Chondrocyte (in vitro differentiated cells): Measurements from ENCODE around the gene CAPRIN1. TPM values are rescaled to one million over a fixed set of nuclear protein-coding genes. Genes with fewer than 3 reads are reported as not detected.
A peak's percentile ranks its signal among the peaks of the same experiment; 100 is the strongest.

Experiments
- DNase-seq: peaks from one replicate; pipeline ENCODE4 v3.0.0; 2021; ENCODE audit warnings: mixed read lengths, low spot score
- H3K27ac Mint-ChIP-seq: one replicate; pipeline ENCODE4 v1.8.0; 2021; ENCODE audit warnings: mild to moderate bottlenecking, moderate library complexity, mixed read lengths; ENCODE audit not compliant: unreplicated experiment
- H3K27me3 Mint-ChIP-seq: 2 replicates; pipeline ENCODE4 v1.8.0; 2021; ENCODE audit warnings: low read depth, mixed read lengths
- H3K36me3 Mint-ChIP-seq: 2 replicates; pipeline ENCODE4 v1.8.0; 2021; ENCODE audit warnings: low read depth, mixed read lengths
- H3K4me1 Mint-ChIP-seq: 2 replicates; pipeline ENCODE4 v1.8.0; 2021; ENCODE audit warnings: low read depth, mild to moderate bottlenecking, mixed read lengths
- H3K4me3 Mint-ChIP-seq: one replicate; pipeline ENCODE4 v1.8.0; 2021; ENCODE audit warnings: mild to moderate bottlenecking, moderate library complexity, mixed read lengths; ENCODE audit not compliant: unreplicated experiment
- H3K9me3 Mint-ChIP-seq: 2 replicates; pipeline ENCODE4 v1.8.0; 2021; ENCODE audit warnings: low read depth, mixed read lengths
- total RNA-seq: library from RNA; stranded (reverse); gene quantifications from 3 replicates; pipeline ENCODE4 v1.2.1, GENCODE V29; 2021
- TF ChIP-seq, protein P1 (sequence below): fragments of 200-600 bp; sonication (generic); IDR thresholded peaks from 2 replicates; pipeline ENCODE4 v1.5.0; 2021; ENCODE audit warnings: antibody characterized with exemption, mild to moderate bottlenecking, moderate library complexity

The CAPRIN1 gene
- total RNA-seq, 1 donor from 2014 or later, result 197 TPM

DNA sequence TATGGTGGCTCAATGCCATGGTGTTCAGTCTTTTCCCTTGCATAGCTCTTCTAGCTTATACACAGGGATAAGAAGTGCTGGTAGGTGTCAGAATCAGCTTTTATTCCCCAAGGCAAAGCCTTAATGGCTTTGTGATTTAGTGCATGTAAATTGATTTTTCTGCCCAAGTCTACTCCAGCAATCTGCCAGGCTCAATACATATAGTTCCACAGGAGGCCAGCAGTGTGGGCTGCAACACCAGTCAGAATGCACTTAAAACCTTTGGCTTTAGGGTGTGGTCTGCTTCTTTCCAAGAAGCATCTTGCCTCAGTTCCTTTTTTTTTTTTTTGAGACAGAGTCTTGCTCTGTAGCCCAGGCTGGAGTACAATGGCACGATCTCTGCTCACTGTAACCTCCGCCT lies 14.5 kb upstream of the CAPRIN1 start:
- DNase-seq, result no peak
- Mint-ChIP-seq H3K27me3 (no peaks in the 10 kb centered on the region), H3K27ac (no peak overlapping the region), H3K36me3 (no peaks in the 10 kb centered on the region), H3K4me1 (no peaks in the 10 kb centered on the region), H3K9me3 (peaks cover 3% of the 10 kb centered on the region), H3K4me3 (no peak overlapping the region)
- TF ChIP-seq, protein P1, sequence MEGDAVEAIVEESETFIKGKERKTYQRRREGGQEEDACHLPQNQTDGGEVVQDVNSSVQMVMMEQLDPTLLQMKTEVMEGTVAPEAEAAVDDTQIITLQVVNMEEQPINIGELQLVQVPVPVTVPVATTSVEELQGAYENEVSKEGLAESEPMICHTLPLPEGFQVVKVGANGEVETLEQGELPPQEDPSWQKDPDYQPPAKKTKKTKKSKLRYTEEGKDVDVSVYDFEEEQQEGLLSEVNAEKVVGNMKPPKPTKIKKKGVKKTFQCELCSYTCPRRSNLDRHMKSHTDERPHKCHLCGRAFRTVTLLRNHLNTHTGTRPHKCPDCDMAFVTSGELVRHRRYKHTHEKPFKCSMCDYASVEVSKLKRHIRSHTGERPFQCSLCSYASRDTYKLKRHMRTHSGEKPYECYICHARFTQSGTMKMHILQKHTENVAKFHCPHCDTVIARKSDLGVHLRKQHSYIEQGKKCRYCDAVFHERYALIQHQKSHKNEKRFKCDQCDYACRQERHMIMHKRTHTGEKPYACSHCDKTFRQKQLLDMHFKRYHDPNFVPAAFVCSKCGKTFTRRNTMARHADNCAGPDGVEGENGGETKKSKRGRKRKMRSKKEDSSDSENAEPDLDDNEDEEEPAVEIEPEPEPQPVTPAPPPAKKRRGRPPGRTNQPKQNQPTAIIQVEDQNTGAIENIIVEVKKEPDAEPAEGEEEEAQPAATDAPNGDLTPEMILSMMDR, result no peak

DNA sequence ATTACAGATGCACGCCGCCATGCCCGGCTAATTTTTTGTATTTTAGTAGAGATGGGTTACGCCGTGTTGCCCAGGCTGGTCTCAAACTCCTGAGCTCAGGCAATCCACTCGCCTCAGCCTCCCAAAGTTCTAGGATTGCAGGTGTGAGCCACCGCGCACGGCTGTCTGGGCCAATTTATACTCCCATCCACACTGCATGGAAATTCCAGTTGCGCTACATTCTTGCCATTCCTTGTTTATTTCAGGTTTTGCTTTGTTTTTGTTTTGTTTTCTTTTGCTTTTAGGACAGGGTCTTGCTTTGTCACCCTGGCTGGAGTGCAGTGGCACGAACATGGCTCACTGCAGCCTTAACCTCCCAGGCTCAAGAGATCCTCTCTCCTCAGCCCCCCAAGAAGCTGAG lies 11.0 kb upstream of the CAPRIN1 start:
- DNase-seq, result no peak
- no peak overlapping the region for H3K27ac Mint-ChIP-seq

DNA sequence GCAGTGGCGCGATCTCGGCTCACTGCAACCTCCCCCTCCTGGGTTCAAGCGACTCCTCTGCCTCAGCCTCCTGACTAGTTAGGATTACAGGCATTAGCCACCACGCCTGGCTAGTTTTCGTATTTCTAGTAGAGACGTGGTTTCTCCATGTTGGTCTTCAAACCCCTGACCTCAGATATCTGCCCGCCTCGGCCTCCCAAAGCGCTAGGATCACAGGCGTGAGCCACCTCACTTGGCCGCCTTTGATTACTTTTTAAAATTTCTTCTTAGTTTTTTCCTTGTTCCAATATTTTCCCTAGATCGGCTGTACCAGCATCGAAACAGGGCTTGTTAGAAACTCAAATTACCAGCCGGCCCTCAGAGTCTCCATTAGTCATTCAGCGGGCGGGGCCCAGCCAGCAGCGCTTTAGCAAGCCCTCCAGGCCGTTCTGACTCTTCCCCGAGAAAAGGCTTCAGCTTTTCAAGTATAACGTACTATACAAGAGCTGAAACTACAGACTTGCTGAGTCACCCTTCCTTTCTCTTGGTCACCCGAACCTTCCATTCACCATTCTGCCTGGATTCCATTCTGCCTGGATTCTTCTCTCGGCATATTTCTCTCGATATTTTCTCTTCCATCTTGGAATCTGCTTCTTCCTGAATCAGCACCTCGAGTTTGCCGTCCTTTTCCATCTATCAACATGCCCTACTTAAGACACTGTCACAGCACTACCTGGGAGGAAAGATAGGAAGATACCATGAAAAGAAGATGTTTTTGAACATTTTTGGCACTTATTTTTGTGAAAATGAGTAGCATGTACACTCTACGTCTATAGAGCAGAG lies 6.7 kb upstream of the CAPRIN1 start:
- Mint-ChIP-seq H3K9me3 (no peaks in the 10 kb centered on the region), H3K27me3 (no peaks in the 10 kb centered on the region), H3K4me1 (peaks cover 14% of the 10 kb centered on the region), H3K36me3 (no peaks in the 10 kb centered on the region), H3K27ac (peak overlapping the region; percentile 98), H3K4me3 (peak overlapping the region; percentile 59)
- TF ChIP-seq, protein P1, result no peak
- no peak for DNase-seq

More for the DNA sequence above, 11.0 kb upstream of the CAPRIN1 start:
- H3K4me3 Mint-ChIP-seq, result no peak overlapping the region
- H3K9me3 Mint-ChIP-seq, result peaks cover 3% of the 10 kb centered on the region
- peaks cover 10% of the 10 kb centered on the region for H3K4me1 Mint-ChIP-seq
- no peaks in the 10 kb centered on the region for H3K36me3 Mint-ChIP-seq
- H3K27me3 Mint-ChIP-seq, result no peaks in the 10 kb centered on the region
- TF ChIP-seq, protein P1, result no peak

DNA sequence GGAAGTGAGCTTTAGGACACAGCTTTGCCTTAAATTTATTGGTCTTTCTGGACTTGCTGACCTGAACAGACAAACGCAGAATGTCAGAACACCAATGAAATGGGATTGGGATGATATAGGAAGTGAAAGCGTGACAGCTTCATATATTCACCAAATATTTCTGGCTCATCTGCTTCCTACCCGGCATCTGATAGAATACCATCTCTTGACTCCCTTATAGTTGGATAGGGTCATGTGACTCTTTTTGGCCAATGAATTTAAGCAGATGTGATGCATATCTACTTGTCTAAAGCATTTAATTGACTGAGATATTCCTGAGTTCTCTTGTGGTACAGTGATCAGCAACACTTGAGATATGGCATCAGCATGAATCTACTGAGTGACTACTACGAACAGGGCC lies 2.5 kb upstream of the CAPRIN1 start:
- no peak overlapping the region for H3K27ac Mint-ChIP-seq
- TF ChIP-seq, protein P1, result no peak
- H3K4me3 Mint-ChIP-seq, result no peak overlapping the region
- DNase-seq, result no peak
- peaks cover 33% of the 10 kb centered on the region for H3K4me1 Mint-ChIP-seq
- H3K9me3 Mint-ChIP-seq, result no peaks in the 10 kb centered on the region
- H3K27me3 Mint-ChIP-seq, result no peaks in the 10 kb centered on the region
- H3K36me3 Mint-ChIP-seq, result peaks cover 3% of the 10 kb centered on the region

DNA sequence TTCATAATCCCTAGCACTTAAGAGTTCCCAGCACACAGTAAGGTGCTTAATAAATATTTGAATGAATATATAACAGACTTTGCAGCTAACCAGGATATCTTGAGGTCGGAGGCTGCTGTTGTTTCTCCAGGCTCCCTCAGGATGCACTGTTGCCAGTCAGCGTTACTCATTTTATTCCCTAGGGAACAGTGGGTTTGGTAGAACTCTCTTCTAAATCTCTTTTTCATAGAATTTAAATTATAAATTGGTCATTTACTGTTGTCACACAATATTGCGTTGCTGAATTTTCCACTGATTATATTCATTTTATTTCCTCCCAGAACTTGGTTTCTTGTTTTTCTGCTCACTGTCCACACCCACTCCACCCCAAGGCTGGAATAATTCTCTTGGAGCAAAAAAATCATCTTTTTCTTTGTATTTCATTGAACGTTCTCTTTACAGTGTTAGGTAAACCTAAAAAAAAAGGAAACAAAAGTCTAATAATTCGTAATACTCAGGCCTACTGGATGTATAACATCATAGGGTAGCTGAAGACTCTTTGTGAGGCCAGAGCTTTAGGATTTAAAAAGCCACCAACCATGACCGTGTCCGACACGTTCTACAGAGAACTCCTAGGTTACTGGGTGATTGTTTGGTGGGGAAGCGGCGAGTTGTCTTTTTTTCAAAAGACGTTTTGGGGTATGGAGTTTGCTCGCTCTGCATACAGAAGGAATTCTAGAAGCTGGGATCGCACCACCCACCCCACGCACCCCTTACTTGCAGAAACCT lies 766 bp upstream of the CAPRIN1 start:
- TF ChIP-seq, protein P1, result no peak
- H3K9me3 Mint-ChIP-seq, result no peaks in the 10 kb centered on the region
- DNase-seq, result no peak

More for the DNA sequence above, 766 bp upstream of the CAPRIN1 start:
- Mint-ChIP-seq H3K36me3 (peaks cover 5% of the 10 kb centered on the region), H3K4me1 (peaks cover 38% of the 10 kb centered on the region), H3K4me3 (peak overlapping the region; percentile 94), H3K27me3 (no peaks in the 10 kb centered on the region), H3K27ac (peak overlapping the region; percentile 84)
